ENCODE measurements around the gene NUF2.
"Not testable (repeated sequence)": the region's sequence is repeated elsewhere in the genome, so short reads cannot be mapped to it uniquely, and the experiment has no call there.

NUF2 gene

DNA sequence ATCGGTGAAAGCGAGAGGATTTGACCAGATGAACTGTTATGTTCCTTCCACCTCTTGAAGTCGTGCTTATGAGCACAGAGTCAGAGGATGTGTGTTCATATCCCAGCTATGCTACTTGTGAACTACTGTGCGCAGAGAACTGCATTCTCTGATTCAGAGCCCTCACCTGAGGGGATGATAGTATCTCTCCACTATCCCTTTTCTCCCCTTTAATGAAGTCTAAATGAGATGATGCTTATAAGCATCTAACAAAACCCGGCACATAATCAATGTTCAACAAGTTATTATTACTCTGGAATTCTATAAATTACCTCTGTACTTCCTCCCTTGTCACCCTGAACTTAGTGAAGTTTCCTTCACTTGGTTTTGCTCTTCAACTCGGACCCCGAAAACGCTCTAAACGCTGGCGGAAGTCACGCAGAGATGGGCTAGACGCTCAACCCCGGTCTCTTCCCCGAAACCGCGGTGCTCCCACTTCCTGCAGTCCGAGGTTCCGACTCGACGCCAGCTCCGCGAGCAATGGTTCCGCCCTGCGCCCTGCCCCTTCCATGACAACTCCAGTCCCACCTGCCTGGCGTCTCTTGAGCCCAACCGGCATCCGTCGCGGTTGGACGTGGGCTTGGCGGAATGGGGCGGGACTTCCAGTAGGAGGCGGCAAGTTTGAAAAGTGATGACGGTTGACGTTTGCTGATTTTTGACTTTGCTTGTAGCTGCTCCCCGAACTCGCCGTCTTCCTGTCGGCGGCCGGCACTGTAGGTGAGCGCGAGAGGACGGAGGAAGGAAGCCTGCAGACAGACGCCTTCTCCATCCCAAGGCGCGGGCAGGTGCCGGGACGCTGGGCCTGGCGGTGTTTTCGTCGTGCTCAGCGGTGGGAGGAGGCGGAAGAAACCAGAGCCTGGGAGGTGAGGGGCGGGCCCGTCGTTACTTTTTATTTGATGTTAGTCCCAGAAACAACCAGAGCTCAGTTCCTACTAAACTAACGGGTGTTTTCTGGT lies at the start of gene NUF2:
Gene NUF2, plus strand, starts transcription at position 644 of the 995 bp plus-strand sequence. CDS start 4,098 bp downstream, outside the sequence.
- peak; percentile 98 for DNase-seq

DNA sequence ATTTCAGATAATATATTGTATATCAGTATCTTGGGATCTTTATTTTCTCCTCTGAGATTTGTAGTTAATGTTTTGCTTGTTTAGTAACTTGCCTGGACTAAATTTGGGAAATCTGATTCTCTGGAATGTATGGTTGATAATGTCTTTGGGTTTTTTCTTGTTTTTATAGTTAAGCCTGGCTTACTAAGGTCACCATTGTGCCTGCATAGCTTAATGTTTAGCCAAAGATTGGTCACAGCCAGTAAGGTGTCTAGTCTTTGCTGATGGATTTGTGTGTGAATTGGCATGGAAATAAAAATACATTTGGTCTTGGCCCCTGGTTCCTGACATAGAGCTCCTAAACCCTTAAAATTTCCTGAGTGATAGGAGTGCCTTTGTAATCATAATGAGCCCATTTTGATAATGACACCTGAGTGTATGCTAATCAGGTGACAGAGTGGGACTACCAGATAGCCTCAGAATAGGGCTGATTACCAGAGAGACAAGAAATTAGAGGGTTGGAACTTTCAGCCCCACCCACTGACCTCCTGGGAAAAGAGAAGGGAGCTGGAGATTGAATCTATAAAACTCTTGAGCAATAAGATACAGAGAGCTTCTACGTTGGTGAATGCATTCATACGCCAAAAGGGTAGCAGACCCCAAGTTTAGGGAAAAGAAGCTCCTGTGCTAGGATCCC lies 47.9 kb upstream of the NUF2 start:
- DNase-seq = no peak

DNA sequence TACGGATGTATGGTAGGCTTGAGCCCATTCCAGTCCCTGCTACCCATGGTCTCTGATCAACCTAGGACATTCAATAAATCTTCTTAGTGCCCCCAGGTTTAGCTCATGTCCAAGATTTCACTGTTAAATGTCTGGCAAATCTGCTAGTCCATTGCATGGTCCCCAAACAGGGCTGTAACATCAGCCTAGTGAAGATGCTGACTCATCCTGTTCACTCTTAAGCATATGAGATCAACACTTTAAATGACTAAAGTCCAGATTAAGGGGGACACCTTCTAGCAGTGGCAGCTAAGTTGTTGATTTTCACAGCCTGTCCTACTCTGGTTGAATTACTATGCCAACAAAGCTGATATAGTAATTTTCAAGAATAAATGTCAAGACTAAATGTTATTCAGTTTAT lies 46.5 kb upstream of the NUF2 start:
- DNase-seq = no peak

DNA sequence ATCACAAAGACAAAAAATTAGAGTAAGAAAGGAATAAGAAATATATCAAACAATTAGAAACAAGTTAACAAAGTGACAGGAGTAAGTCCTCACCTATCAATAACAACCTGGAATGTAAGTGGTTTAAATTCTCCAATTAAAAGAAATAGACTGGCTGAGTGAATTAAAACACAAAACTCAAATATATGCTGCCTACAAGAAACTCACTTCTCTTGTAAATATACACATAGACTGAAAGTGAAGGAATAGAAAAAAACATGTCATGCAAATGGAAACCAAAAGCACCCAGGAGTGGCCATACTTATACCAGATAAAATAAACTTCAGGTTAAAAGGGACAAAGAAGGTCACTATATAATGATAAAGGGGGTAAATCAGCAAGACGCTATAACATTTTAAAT lies 43.2 kb upstream of the NUF2 start:
- DNase-seq = no peak

DNA sequence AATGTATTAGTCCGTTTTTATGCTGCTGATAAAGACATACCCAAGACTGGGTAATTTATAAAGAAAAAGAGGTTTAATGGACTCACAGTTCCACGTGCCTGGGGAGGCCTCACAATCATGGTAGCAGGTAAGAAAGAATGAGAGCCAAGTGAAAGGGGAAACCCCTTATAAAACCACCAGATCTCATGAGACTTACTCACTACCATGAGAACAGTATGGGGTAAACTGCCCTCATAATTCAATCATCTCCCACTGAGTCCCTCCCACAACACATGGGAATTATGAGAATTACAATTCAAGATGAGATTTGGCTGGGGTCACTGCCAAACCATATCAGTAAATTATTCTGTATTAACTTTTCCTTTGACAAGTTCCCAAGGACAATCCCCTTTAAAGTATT lies 36.9 kb upstream of the NUF2 start:
- not testable (repeated sequence) for DNase-seq

DNA sequence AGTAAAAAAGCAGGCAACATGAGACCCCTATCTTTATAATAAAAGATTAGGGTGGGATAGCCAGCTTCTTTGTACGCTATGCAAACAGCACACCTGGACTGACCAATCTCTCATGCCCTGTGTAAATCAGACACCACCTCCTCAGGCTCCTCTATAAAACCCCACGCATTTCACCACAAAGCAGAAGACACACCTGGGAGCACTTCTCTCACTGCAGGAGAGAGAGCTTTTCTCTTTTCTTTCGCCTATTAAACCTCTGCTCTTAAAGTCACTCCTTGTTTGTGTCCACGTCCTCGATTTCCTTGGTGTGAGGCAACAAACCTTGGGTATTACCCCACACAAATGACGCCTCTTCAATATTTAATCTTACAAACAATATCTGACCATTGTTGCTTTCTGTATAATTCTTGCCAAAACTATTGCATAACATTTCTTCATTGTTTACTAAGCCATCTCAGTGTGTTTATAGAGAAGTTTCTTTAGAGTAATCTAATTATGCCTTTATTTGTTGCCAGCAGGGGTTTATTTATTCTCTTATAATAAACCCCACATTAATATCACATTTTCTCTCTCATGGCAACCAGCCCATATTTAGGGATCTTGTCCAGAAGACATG lies 31.6 kb upstream of the NUF2 start:
- DNase-seq = no peak

DNA sequence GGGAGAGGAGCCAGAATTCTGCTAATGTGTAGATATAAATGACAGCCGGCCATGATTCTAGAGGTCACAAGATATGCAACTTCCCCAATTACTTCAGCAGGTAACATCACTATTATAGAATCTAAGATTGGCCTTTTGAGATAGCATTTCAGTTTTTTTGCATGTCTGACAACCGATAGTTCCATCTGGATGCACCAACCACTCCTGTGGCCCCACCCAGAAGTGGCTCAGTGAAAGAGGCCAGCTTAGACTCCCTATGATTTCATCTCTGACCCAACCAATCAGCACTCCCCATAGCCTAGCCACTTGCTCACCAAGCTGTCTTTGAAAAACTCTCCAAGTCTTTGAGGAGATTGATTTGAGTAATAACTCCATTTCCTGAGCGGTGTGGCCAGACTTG lies 30.3 kb upstream of the NUF2 start:
- no peak for DNase-seq

DNA sequence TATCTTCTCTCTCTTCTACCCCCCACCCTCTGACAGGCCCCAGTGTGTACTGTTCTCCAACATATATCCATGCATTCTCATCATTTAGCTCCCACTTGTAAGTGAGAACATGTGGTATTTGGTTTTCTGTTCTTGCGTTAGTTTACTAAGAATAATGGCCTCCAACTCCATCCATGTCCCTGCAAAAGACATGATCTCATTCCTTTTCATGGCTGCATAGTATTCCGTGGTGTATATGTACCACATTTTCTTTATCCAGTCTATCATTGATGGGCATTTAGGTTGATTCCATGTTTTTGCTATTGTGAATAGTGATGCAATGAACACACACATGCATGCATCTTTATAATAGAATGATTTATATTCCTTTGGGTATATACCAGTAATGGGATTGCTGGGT lies 29.6 kb upstream of the NUF2 start:
- DNase-seq = not testable (repeated sequence)

DNA sequence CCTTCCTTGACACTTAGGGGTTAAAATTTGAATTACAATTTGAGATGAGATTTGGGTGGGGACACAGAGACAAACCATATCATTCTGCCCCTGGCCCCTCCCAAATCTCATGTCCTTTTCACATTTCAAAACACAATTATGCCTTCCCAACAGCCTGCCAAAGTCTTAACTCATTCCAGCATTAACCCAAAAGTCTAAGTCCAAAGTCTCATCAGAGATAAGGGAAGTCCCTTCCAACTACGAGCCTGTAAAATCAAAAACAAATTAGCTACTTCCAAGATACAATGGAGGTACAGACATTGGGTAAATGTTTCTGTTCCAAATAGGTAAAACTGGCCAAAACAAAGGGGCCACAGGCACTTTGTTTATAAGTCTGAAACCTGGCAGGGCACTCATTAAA lies 28.3 kb upstream of the NUF2 start:
- not testable (repeated sequence) for DNase-seq

DNA sequence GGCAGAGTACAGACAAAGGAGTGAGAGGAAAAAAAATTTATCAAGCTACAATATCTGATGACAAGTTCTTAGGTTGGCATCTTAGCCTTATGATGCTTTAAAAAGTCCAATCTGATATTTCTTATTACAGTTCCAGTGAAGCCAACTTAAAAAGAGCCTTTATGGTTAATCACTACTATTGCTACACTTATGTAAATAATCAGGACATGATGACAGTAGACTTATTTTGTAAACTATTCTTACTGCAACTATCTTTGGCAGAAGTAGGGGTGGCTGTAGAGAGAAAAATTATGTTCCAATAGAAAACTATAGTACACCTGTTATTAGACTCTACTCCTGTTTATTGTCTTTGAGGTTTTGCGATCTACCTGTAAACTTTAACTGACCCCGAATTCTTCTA lies 25.8 kb upstream of the NUF2 start:
- no peak for DNase-seq

DNA sequence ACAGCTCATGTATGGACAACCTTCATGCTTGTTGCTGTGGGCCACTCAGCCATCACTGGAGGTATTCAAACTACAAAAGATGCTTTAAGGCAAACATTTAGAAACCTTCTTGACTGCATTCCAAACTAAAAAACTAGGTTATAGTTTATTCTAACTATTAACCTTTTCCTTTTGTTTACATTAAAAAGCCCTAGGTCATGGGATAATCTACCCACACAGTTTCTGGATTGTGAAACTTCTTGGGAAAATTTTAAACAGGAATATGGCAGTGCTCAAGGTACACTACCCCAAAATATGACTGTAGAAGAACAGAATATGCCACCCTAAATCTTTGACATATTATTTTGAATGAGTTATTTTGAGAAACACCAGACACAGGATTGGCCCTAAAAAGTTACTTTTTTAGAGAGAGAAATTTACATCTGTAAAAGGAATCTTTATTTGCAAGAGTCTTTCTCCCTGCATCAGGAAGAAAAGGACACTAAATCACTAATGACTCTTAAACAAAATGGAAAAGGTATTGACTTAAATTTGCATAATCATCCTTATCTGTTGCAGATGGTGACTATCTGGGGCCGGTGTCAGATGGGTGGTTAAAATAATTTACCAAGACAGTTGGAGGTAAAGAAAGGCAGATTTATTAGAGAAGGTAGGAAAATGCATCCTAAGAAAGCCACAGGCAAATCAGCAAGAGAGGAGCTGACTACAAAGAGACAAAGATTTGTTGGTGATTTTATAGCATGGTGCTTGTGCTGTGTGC lies 25.1 kb upstream of the NUF2 start:
- no peak for DNase-seq

DNA sequence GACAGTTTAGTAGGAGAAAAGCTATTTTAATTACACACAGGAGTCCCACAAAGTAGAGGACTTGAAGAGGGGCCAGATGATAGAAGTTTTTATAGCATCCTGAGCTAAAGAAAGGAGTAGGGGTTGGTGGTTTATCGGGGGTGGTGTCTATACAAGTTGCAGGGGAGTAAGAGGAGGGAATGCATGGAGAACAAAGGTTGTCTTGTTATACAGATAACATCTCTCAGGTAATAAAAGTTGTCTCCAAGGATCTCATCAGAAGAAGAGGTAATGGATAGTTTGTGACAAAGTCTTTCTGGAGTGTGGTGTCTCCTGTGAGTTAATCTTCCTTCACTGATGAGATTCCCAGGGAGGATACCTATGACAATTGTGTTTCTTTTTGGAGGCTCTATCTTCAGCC lies 23.4 kb upstream of the NUF2 start:
- DNase-seq = no peak

DNA sequence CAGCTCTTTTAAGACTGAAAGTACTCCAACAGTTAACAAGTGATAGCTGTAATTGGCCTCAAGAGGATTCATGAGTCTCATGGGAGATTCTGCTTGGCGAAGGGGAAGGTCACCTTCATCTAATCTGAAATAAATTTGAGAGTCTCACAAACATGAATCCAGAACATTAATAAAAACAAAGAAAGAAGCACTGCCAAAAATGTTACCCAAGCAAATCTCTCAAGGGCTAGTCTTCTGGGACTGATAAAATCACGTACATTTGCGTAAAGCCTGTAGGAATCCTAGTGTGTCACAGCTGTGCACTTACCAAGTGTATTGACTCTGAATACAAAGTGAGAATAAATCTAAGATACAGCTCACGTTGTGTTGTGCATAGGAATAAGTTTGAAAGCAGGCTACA lies 21.2 kb upstream of the NUF2 start:
- no peak for DNase-seq

DNA sequence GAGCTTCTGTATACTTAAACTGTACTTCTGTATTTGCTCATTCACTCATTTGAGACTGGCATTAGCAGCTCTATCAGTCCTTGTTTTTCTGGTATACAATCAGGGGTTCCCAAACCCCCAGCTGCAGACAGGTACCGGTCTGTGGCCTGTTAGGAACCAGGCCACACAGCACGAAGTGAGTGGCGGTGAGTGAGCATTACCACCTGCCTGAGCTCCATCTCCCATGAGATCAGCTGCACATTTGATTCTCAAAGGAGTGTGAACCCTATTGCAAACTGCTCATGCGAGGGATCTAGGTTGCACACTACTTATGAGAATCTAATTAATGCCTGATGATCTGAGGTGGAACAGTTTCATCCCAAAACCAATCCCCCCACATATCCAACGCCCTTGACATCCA lies 18.2 kb upstream of the NUF2 start:
- no peak for DNase-seq

DNA sequence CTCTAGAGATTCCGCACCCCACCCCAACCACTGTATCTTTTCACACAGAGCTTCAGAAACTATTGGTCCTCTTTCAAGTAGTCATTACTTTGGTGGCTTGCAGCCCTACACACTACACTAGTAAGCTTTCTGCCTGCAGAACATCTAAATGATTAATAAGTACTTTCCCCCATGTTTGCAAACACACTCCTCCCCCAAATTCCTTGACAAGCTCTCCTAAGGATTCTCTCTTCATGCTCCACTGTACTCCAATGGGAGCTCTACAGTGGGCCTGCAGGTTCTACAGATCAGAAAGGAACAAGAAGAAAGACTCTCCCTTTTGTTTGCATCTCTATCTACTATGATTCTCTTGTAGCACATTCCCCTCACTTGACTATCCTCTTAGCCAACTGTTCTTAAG lies 16.3 kb upstream of the NUF2 start:
- no peak for DNase-seq

DNA sequence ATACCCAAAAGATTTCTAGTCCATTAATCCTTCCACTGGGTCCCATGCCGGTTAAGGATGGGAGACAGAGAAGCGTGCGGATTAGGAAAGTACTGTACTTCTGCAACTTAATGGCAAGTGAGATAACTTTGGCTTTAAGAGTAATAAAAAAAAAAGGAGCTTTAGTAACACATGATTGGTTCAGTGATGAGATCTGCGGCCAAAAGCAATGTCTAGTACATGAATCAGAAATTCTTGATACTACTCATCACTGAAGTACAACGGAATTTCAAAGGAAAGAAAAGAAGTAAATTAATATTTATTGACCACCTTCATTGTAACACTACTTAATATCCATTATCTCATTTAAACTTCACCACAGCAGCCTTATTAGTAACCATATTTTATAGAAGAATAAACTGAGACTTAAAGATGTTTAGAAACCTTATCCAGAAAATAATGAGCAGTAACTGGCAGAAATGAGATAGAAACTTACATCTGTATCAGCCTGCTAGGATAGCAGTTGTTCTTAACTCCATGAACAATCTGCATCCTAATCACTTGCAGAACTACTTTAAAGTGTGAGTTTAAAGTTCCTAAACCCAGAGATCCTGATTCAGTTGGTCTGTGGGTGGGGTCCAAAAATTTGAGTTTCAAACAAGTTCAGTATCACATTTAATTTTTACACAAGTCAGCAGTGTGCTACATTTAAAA lies 14.1 kb upstream of the NUF2 start:
- DNase-seq = no peak

DNA sequence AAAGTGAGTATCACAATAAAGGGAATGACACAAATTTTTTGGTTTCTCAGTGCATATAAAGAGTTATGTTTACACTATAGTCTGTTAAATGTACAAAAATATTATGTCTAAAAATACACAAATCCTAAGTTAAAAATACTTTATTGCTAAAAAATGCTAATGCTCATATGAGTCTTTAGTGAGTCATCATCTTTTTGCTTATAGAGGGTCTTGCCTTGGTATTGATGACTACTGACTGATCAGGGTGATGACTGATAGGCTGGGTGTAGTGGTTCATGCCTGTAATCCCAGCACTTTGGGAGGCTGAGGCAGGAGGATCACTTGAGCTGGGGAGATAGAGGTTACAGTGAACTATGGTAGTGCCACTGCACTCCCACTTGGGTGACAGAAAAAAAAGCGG lies 12.9 kb upstream of the NUF2 start:
- no peak for DNase-seq

DNA sequence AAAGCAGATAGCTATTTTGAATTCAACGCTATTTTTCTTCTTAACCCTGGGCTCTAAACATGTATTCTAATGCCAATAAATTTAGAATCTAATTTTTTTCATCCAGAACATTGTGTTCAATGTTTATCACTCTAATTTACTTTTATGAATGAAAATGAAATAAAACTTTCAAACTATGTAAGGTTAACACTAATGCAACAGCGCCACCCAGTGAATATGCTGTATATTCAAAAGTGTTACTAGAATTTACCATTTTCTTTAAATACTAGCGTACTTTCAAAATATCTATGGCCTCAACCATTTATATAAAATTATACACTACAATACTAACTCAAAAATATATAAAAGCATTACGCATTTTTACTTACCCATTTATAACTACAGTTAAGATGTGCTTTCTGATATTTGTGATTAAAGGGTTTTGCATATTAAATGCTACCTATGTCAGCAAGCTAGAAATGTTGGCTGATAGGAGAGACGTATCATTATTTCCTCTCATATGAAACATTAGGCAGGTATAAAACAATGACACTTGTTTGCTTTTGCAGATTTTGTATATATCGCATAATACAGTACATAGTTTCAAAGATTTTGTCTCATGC lies 5.9 kb upstream of the NUF2 start:
- DNase-seq = peak; percentile 53

DNA sequence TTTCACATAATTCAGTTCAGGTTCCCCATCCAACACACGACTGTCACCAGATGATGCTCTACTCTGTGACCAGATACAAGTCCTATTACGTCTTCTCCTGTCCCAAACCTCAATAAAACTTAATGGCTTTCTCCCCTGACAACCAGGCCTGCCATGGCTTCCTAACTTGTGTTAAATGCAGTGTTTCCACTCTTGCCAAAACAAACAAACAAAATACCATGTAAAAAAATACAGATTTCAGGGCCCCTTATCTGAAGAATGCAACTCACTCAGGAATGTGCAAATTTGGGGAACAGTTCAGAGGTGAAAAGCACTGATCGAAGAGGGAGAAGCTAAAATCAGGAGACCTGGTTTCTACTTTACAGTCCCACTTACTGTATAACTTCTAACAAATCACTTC lies 863 bp upstream of the NUF2 start:
- DNase-seq = peak; percentile 4

DNA sequence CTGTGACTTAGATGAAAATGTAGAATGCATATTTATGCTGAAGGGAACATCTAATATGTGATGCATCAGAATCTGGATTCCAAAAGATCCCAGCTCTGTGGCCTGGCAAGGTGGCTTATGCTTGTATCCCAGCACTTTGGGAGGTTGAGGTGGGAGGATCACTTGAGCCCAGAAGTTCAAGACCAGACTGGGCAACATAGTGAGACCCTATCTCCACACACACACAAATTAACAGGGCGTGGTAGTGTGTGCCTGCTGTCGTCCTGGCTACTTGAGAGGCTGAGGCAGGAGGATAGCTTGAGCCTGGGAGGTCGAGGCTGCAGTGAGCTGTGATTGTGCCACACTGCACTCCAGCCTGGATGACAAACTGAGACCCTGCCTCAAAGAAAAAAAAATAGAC lies 1.6 kb downstream of the NUF2 start:
- DNase-seq = not testable (repeated sequence)

DNA sequence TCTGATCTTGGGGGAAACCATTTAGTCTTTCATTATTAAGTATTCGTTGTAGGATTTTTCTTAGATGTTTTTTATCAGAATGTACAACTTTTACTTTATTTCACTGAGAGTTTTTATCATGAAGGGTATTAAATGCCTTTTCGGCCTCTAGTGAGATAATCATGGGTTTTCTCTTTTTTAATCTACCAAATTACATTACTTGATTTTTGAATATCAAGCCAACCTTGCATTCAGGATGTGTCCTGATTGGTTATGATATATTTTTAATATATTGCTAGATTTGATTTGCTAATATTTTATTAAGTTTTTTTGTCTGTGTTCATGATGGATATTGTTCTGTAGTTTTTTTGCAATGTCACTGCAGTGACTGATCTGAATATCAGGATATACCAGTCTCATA lies 9.4 kb downstream of the NUF2 start:
- no peak for DNase-seq

DNA sequence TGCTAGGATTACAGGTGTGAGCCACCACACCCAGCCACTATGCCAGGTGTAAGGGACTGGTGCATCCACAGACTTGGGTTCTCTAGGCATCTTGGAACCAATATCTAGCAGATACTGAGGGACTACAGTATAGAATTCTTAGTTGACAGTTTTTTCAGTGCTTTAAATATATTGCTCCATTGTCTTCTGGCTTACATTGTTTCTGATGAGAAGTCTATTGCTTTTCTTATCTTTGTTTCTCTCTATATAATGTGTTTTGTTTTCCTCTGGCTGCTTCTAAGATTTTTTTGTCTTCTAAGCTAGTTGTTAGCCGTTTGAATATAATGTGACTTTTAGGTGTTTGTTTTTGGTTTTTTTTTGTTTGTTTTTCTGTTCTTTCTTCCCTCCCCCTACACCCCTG lies 13.5 kb downstream of the NUF2 start:
- DNase-seq = no peak

Measured in CD4-positive, alpha-beta T cell treated with Interleukin-21 for 1 hour (primary cell).